ENCODE data around the gene NPR1. TPM values are rescaled to one million over a fixed set of nuclear protein-coding genes. Genes with fewer than 3 reads are reported as not detected.

NPR1 gene
- total RNA-seq (10 to 100 TPM in 2 of 5 donors, 1 to 10 TPM in 3; 5.4 to 39.7 (median 6.6) TPM), polyA plus RNA-seq (1 to 10 TPM; 1.4 to 5.7 (median 2.4) TPM)
- long read RNA-seq, donor 1, full-length matches to known transcripts: 1 of 1 reads
- long read RNA-seq, donor 1, partial matches to known transcripts: 0 of 1 reads
- long read RNA-seq, donor 1, other reads (novel, unspliced or antisense): 0 of 1 reads
- long read RNA-seq, donor 2, full-length matches to known transcripts: 1 of 1 reads
- long read RNA-seq, donor 2, partial matches to known transcripts: 0 of 1 reads
- long read RNA-seq, donor 2, other reads (novel, unspliced or antisense): 0 of 1 reads
- long read RNA-seq, donor 3: 0 reads
- long read RNA-seq, donor 4: 0 reads
- long read RNA-seq, donor 5: 0 reads
- long read RNA-seq, donor 6: 0 reads
- long read RNA-seq, donor 7: 0 reads
- long read RNA-seq, donor 8: 0 reads
- long read RNA-seq, donor 9: 0 reads
- long read RNA-seq, donor 10: 0 reads

- Histone ChIP-seq H3K27ac (peak within 1 kb of the TSS; percentile 33 to 77 (median 45)), H3K4me3 (peak within 1 kb of the TSS; percentile 42 to 65 (median 56)), H3K36me3 (peaks cover 0 to 21% (median 3%) of the 10 kb centered on the region in 4 donors), H3K4me1 (peaks cover 23 to 39% (median 27%) of the 10 kb centered on the region in 4 donors), H3K27me3 (peaks cover 0 to 44% (median 35%) of the 10 kb centered on the region in 3 donors), H3K9me3 (no peaks in the 10 kb centered on the region)
- DNase-seq: peak; percentile 40 to 81
- TF ChIP-seq CTCF (IDR thresholded peaks at IDR 0.05): no peak
- no peak for TF ChIP-seq POLR2A (IDR thresholded peaks at IDR 0.05)
- no peak for TF ChIP-seq EP300 (IDR thresholded peaks at IDR 0.05)
- no peak for TF ChIP-seq POLR2AphosphoS5 (IDR thresholded peaks at IDR 0.05)
- intact Hi-C loops (cut with DNase I; ENCODE audit: low total_unique reads): no loop called here
- WGBS, 5 donors: 1% methylated on average over 55 to 78 of the region's 78 CpGs
Measured at GRCh38 chr1:153678519-153679336, at the start of gene NPR1. TSS of gene NPR1 (plus strand) at chr1:153678688. CDS start at chr1:153679109, 421 bp downstream.

GRCh38 chr1:153629343-153629665 lies 49.2 kb upstream of the NPR1 start:
- Histone ChIP-seq H3K36me3 (peaks cover 0 to 9% (median 0%) of the 10 kb centered on the region in 4 donors), H3K27ac (peak overlapping the region in 2 of 5 donors; percentile 90), H3K27me3 (no peaks in the 10 kb centered on the region), H3K4me3 (no peak overlapping the region), H3K9me3 (no peaks in the 10 kb centered on the region), H3K4me1 (peaks cover 30 to 64% (median 42%) of the 10 kb centered on the region in 4 donors)
- TF ChIP-seq POLR2AphosphoS5 (IDR thresholded peaks at IDR 0.05): no peak
- no peak for TF ChIP-seq POLR2A (IDR thresholded peaks at IDR 0.05)
- TF ChIP-seq CTCF (IDR thresholded peaks at IDR 0.05): no peak
- TF ChIP-seq EP300 (IDR thresholded peaks at IDR 0.05): no peak
- no peak for DNase-seq
- intact Hi-C loops (cut with DNase I; ENCODE audit: low total_unique reads): no loop called here
- 79 to 85% (median 82%) methylated on average over 5 of the region's 5 CpGs for WGBS, 5 donors

GRCh38 chr1:153629971-153630370 lies 48.5 kb upstream of the NPR1 start:
- TF ChIP-seq POLR2A (IDR thresholded peaks at IDR 0.05): no peak
- no peak for TF ChIP-seq POLR2AphosphoS5 (IDR thresholded peaks at IDR 0.05)
- TF ChIP-seq EP300 (IDR thresholded peaks at IDR 0.05): no peak
- TF ChIP-seq CTCF (IDR thresholded peaks at IDR 0.05): no peak
- H3K4me1 ChIP-seq: peaks cover 31 to 61% (median 41%) of the 10 kb centered on the region in 4 donors
- WGBS, 5 donors: 67 to 100% (median 94%) methylated on average over 1 of the region's 1 CpG
- intact Hi-C loops (cut with DNase I; ENCODE audit: low total_unique reads): no loop called here
- H3K27me3 ChIP-seq: no peaks in the 10 kb centered on the region
- H3K36me3 ChIP-seq: peaks cover 0 to 3% (median 0%) of the 10 kb centered on the region in 4 donors
- DNase-seq: peak in 1 of 2 donors; percentile 12
- no peak overlapping the region for H3K4me3 ChIP-seq
- no peaks in the 10 kb centered on the region for H3K9me3 ChIP-seq
- peak overlapping the region in 1 of 5 donors; percentile 90 for H3K27ac ChIP-seq

GRCh38 chr1:153630384-153630783 lies 48.1 kb upstream of the NPR1 start:
- H3K27ac ChIP-seq: peak overlapping the region in 2 of 5 donors; percentile 46 to 90
- intact Hi-C loops (cut with DNase I; ENCODE audit: low total_unique reads): no loop called here
- 84 to 93% (median 90%) methylated on average over 7 of the region's 7 CpGs for WGBS, 5 donors
- H3K9me3 ChIP-seq: no peaks in the 10 kb centered on the region
- peaks cover 0 to 1% (median 0%) of the 10 kb centered on the region in 4 donors for H3K36me3 ChIP-seq
- TF ChIP-seq CTCF (IDR thresholded peaks at IDR 0.05) (no peak), EP300 (IDR thresholded peaks at IDR 0.05) (no peak), POLR2A (IDR thresholded peaks at IDR 0.05) (no peak), POLR2AphosphoS5 (IDR thresholded peaks at IDR 0.05) (no peak)
- DNase-seq: peak in 1 of 2 donors; percentile 12
- H3K27me3 ChIP-seq: no peaks in the 10 kb centered on the region
- no peak overlapping the region for H3K4me3 ChIP-seq
- peaks cover 35 to 61% (median 43%) of the 10 kb centered on the region in 4 donors for H3K4me1 ChIP-seq
